Pulmonary artery endothelial cell (primary cell): ENCODE data around the gene CEP192. TPM values are rescaled to one million over a fixed set of nuclear protein-coding genes. Genes with fewer than 3 reads are reported as not detected.
"Not testable (repeated sequence)": the region's sequence is repeated elsewhere in the genome, so short reads cannot be mapped to it uniquely, and the experiment has no call there.

ENCODE experiments used
- DNase-seq: peaks from one replicate; pipeline ENCODE4 v3.0.0-alpha.2; 2011; ENCODE audit warnings: low read depth, low spot score
- total RNA-seq: library from RNA; depleted of rRNA; stranded (reverse); fragments of >200 nt; gene quantifications from 2 replicates; pipeline ENCODE4 v1.2.3, GENCODE V29; 2014

The CEP192 gene
- total RNA-seq, 1 donor from 2014 or later, result 25.8 TPM

GRCh38 chr18:13032173-13032572, 41.0 kb downstream of the CEP192 start:
- DNase-seq, result no peak

- no peak for DNase-seq
These were observed 44.2 kb downstream of the CEP192 start for GRCh38 chr18:13035249-13035914.

- no peak for DNase-seq
These were observed 45.6 kb downstream of the CEP192 start for GRCh38 chr18:13036622-13037320.

- no peak for DNase-seq
These were observed 48.6 kb downstream of the CEP192 start for GRCh38 chr18:13039806-13040205.

GRCh38 chr18:13043066-13043465, 51.9 kb downstream of the CEP192 start:
- no peak for DNase-seq

GRCh38 chr18:13048061-13048595, 57.0 kb downstream of the CEP192 start:
- DNase-seq, result no peak

- no peak for DNase-seq
These were observed 60.0 kb downstream of the CEP192 start for GRCh38 chr18:13051159-13051558.

- peak; percentile 20 for DNase-seq
These were observed 60.8 kb downstream of the CEP192 start for GRCh38 chr18:13051950-13052349.

- DNase-seq, result no peak
These were observed 63.2 kb downstream of the CEP192 start for GRCh38 chr18:13054336-13054735.

GRCh38 chr18:13061630-13062189, 70.5 kb downstream of the CEP192 start:
- DNase-seq, result no peak

GRCh38 chr18:13067124-13067523, 76.0 kb downstream of the CEP192 start:
- DNase-seq, result no peak

GRCh38 chr18:13067966-13068365, 76.8 kb downstream of the CEP192 start:
- no peak for DNase-seq

GRCh38 chr18:13070460-13070859, 79.3 kb downstream of the CEP192 start:
- DNase-seq, result no peak

- no peak for DNase-seq
These were observed 85.7 kb downstream of the CEP192 start for GRCh38 chr18:13076886-13077285.

GRCh38 chr18:13077473-13077872, 86.3 kb downstream of the CEP192 start:
- DNase-seq, result no peak

- not testable (repeated sequence) for DNase-seq
These were observed 86.9 kb downstream of the CEP192 start for GRCh38 chr18:13078065-13078464.

GRCh38 chr18:13086906-13087305, 95.7 kb downstream of the CEP192 start:
- no peak for DNase-seq

- DNase-seq, result no peak
These were observed 104.3 kb downstream of the CEP192 start for GRCh38 chr18:13095466-13095865.

GRCh38 chr18:13096232-13096631, 105.1 kb downstream of the CEP192 start:
- no peak for DNase-seq

- DNase-seq, result no peak
These were observed 105.6 kb downstream of the CEP192 start for GRCh38 chr18:13096719-13097118.

GRCh38 chr18:13098104-13098503, 106.9 kb downstream of the CEP192 start:
- not testable (repeated sequence) for DNase-seq

GRCh38 chr18:13099113-13099512, 108.0 kb downstream of the CEP192 start:
- DNase-seq, result no peak
